HCT116 (cell line): Measurements from ENCODE around the gene SPTB.

Source experiments
- EZH2 ChIP-seq: fragments of 200-600 bp; sonication (generic); IDR thresholded peaks from 2 replicates; pipeline ENCODE4 v1.6.1; 2017; ENCODE audit warnings: antibody characterized with exemption, mixed run types
- MAX ChIP-seq: IDR thresholded peaks from 2 replicates; pipeline ENCODE4 v1.6.1; 2012
- RAD21 ChIP-seq: IDR thresholded peaks from 2 replicates; pipeline ENCODE4 v1.6.1; 2012; ENCODE audit warnings: low read depth, mild to moderate bottlenecking

- TF ChIP-seq RAD21 = no peak
- TF ChIP-seq MAX = no peak
- no peak for TF ChIP-seq EZH2
Measured at GRCh38 chr14:64774272-64774671, 105.4 kb downstream of the SPTB start.
